Caco-2 (cell line): Measurements from ENCODE around the gene TNFSF13. TPM values are rescaled to one million over a fixed set of nuclear protein-coding genes. Genes with fewer than 3 reads are reported as not detected.

Experiments
- BruUV-seq: library from RNA; stranded (reverse); fragments of 400-500 nt; replicated peaks from 2 replicates; lab custom pipeline; 2021; lab: Mats Ljungman, UMichigan
- CTCF ChIA-PET: fragments of 300-600 bp; sonication (Branson Sonifier 250); formaldehyde crosslinking; loops from one replicate; lab custom pipeline; 2022; ENCODE audit warnings: antibody characterized with exemption; lab: Charles Lee
- POLR2A ChIA-PET: fragments of 300-600 bp; sonication (Branson Sonifier 250); formaldehyde crosslinking; loops from one replicate; lab custom pipeline; 2022; ENCODE audit warnings: antibody characterized with exemption; lab: Charles Lee
- DNase-seq, 2 experiments: peaks; one replicate each; pipeline versions ENCODE4 v3.0.0 to v3.0.0-alpha.2; 2020 to 2022
- H3K27me3 ChIP-seq: replicated peaks from 2 replicates; pipeline ENCODE4 v1.6.0; 2011; ENCODE audit warnings: low read length; ENCODE audit not compliant: control insufficient read depth, insufficient read depth
- H3K36me3 ChIP-seq: 2 replicates; pipeline ENCODE4 v1.5.1; 2011; ENCODE audit warnings: low read length; ENCODE audit not compliant: control insufficient read depth, insufficient read depth
- H3K4me1 ChIP-seq: fragments of 250-450 bp; sonication (Bioruptor Pico); 2 replicates; pipeline ENCODE4 v1.5.1; 2020; ENCODE audit warnings: mild to moderate bottlenecking
- H3K4me3 ChIP-seq: 2 replicates; pipeline ENCODE4 v1.5.1; 2011; ENCODE audit warnings: low read depth, mild to moderate bottlenecking, control low read depth, low read length
- H3K9me3 ChIP-seq: fragments of 250-450 bp; sonication (Bioruptor Pico); 2 replicates; pipeline ENCODE4 v1.5.1; 2020; ENCODE audit warnings: mild to moderate bottlenecking, moderate library complexity
- H3K27ac Mint-ChIP-seq: one replicate; pipeline ENCODE4 v1.8.0; 2022; ENCODE audit warnings: mixed read lengths; ENCODE audit not compliant: unreplicated experiment
- H3K27me3 Mint-ChIP-seq: one replicate; pipeline ENCODE4 v1.8.0; 2022; ENCODE audit warnings: mixed read lengths; ENCODE audit not compliant: insufficient read depth, unreplicated experiment
- H3K36me3 Mint-ChIP-seq: one replicate; pipeline ENCODE4 v1.8.0; 2022; ENCODE audit warnings: mild to moderate bottlenecking, mixed read lengths; ENCODE audit not compliant: insufficient read depth, unreplicated experiment
- H3K4me1 Mint-ChIP-seq: one replicate; pipeline ENCODE4 v1.8.0; 2022; ENCODE audit warnings: low read depth, mixed read lengths; ENCODE audit not compliant: unreplicated experiment
- H3K4me3 Mint-ChIP-seq: one replicate; pipeline ENCODE4 v1.8.0; 2022; ENCODE audit warnings: mild to moderate bottlenecking, moderate library complexity, mixed read lengths; ENCODE audit not compliant: unreplicated experiment
- H3K9me3 Mint-ChIP-seq: one replicate; pipeline ENCODE4 v1.8.0; 2022; ENCODE audit warnings: mixed read lengths; ENCODE audit not compliant: unreplicated experiment
- CTCF ChIP-seq, 2 experiments: fragments of 200-600 bp in 1 of 2; IDR thresholded peaks; 1 replicate in 1 of 2; 2 replicates in 1 of 2; pipeline versions ENCODE4 v1.5.1 to v1.8.0; 2011 to 2022; ENCODE audit warnings: antibody characterized with exemption in 1 of 2, control low read depth in 1 of 2, inconsistent platforms in 1 of 2, low read depth in 1 of 2, low read length in 1 of 2, mild to moderate bottlenecking in 1 of 2, moderate library complexity in 1 of 2; ENCODE audit not compliant: insufficient read depth in 1 of 2, severe bottlenecking in 1 of 2, unreplicated experiment in 1 of 2
- intact Hi-C: fragments of 100-400 bp; cut with micrococcal nuclease; formaldehyde crosslinking; loops from one replicate; pipeline ENCODE4 v1.10.0; 2022; ENCODE audit not compliant: unreplicated experiment
- total RNA-seq: library from RNA; stranded (reverse); gene quantifications from 2 replicates; pipeline ENCODE4 v1.2.3, GENCODE V29; 2022

Gene TNFSF13
- total RNA-seq, 1 experiment from 2014 or later = 0.20 TPM

GRCh38 chr17:7569571-7569970 is 11.0 kb downstream of the TNFSF13 start:
- intact Hi-C loops = no loop called here
- Histone ChIP-seq H3K4me1 (peaks cover 6% of the 10 kb centered on the region), H3K4me3 (no peak overlapping the region), H3K27me3 (no peaks in the 10 kb centered on the region), H3K36me3 (no peaks in the 10 kb centered on the region; the same call in 1 of the 2 replicates), H3K9me3 (no peaks in the 10 kb centered on the region)
- ChIA-PET POLR2A (no interaction called here), CTCF (no interaction called here)
- H3K9me3 Mint-ChIP-seq = no peaks in the 10 kb centered on the region
- no peaks in the 10 kb centered on the region for H3K27me3 Mint-ChIP-seq
- peaks cover 57% of the 10 kb centered on the region for H3K36me3 Mint-ChIP-seq
- no peak overlapping the region for H3K27ac Mint-ChIP-seq
- DNase-seq = no peak
- TF ChIP-seq CTCF (IDR thresholded peaks at IDR 0.05; ENCODE audit: insufficient read depth in 1 of 2, low read depth in 1 of 2, low read length in 1 of 2, severe bottlenecking in 1 of 2, unreplicated experiment in 1 of 2) = no peak
- peaks cover 6% of the 10 kb centered on the region for H3K4me1 Mint-ChIP-seq
- no peak overlapping the region for H3K4me3 Mint-ChIP-seq
- no TSS peak for BruUV-seq

GRCh38 chr17:7570351-7570750 is 11.8 kb downstream of the TNFSF13 start:
- no peak overlapping the region for H3K4me3 Mint-ChIP-seq
- no peak for TF ChIP-seq CTCF (IDR thresholded peaks at IDR 0.05; ENCODE audit: insufficient read depth in 1 of 2, low read depth in 1 of 2, low read length in 1 of 2, severe bottlenecking in 1 of 2, unreplicated experiment in 1 of 2)

DNA sequence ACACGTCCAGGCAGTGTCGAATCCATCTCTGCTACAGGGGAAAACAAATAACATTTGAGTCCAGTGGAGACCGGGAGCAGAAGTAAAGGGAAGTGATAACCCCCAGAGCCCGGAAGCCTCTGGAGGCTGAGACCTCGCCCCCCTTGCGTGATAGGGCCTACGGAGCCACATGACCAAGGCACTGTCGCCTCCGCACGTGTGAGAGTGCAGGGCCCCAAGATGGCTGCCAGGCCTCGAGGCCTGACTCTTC is 13.7 kb downstream of the TNFSF13 start:
- intact Hi-C loops = loop anchor here (2.0 to 5.0 kb wide), 2 partner anchors 43 to 90 kb away; partner anchors contain the start of genes FXR2, POLR2A and SLC35G6
- Mint-ChIP-seq H3K9me3 (no peaks in the 10 kb centered on the region), H3K36me3 (peaks cover 57% of the 10 kb centered on the region), H3K4me1 (peaks cover 6% of the 10 kb centered on the region), H3K4me3 (peak overlapping the region; percentile 92), H3K27ac (peak overlapping the region; percentile 99), H3K27me3 (no peaks in the 10 kb centered on the region)
- no peak for TF ChIP-seq CTCF (IDR thresholded peaks at IDR 0.05; ENCODE audit: insufficient read depth in 1 of 2, low read depth in 1 of 2, low read length in 1 of 2, severe bottlenecking in 1 of 2, unreplicated experiment in 1 of 2)
- no TSS peak for BruUV-seq
- Histone ChIP-seq H3K27me3 (no peaks in the 10 kb centered on the region), H3K4me3 (peak overlapping the region; percentile 50), H3K36me3 (no peaks in the 10 kb centered on the region; the same call in 1 of the 2 replicates), H3K4me1 (peaks cover 12% of the 10 kb centered on the region), H3K9me3 (no peaks in the 10 kb centered on the region)
- ChIA-PET CTCF (no interaction called here), POLR2A (interaction anchor here (0.5 to 1.1 kb wide), 2 partner anchors 115 to 243 kb away, joined by 3 to 5 read pairs; partner anchors contain the start of genes NEURL4 and TP53)
- no peak for DNase-seq

More at GRCh38 chr17:7570351-7570750, 11.8 kb downstream of the TNFSF13 start:
- POLR2A ChIA-PET = no interaction called here
- CTCF ChIA-PET = no interaction called here
- Histone ChIP-seq H3K9me3 (no peaks in the 10 kb centered on the region), H3K4me3 (no peak overlapping the region), H3K27me3 (no peaks in the 10 kb centered on the region), H3K4me1 (peaks cover 12% of the 10 kb centered on the region), H3K36me3 (no peaks in the 10 kb centered on the region; the same call in 1 of the 2 replicates)
- no peak overlapping the region for H3K27ac Mint-ChIP-seq
- no peak for DNase-seq
- intact Hi-C loops = loop anchor here (5.0 kb wide), 1 partner anchor 88 kb away; the partner anchor contains the start of genes POLR2A and SLC35G6
- BruUV-seq = no TSS peak
- peaks cover 57% of the 10 kb centered on the region for H3K36me3 Mint-ChIP-seq
- peaks cover 6% of the 10 kb centered on the region for H3K4me1 Mint-ChIP-seq
- no peaks in the 10 kb centered on the region for H3K27me3 Mint-ChIP-seq
- H3K9me3 Mint-ChIP-seq = no peaks in the 10 kb centered on the region
